ENCODE results near the gene NF1.
"Not testable (repeated sequence)": the region's sequence is repeated elsewhere in the genome, so short reads cannot be mapped to it uniquely, and the experiment has no call there.

The NF1 gene

GRCh38 chr17:31269036-31269577, 174.3 kb downstream of the NF1 start:
- no peaks in the 10 kb centered on the region for H3K9me3 ChIP-seq (ENCODE audit: control insufficient read depth, insufficient read depth, low read length)
- H3K4me1 ChIP-seq (ENCODE audit: control insufficient read depth, insufficient read depth, low read length) = no peaks in the 10 kb centered on the region
- no peaks in the 10 kb centered on the region for H3K36me3 ChIP-seq (ENCODE audit: control insufficient read depth, insufficient read depth, low read length)
- no peaks in the 10 kb centered on the region for H3K27me3 ChIP-seq (ENCODE audit: control insufficient read depth, insufficient read depth, low read length)
- H3K4me3 ChIP-seq (ENCODE audit: low read depth, low read length) = no peak overlapping the region
- no peak overlapping the region for H3K9ac ChIP-seq (ENCODE audit: low read depth, low read length)

- H3K9me3 ChIP-seq (ENCODE audit: control insufficient read depth, insufficient read depth, low read length) = no peaks in the 10 kb centered on the region
- no peaks in the 10 kb centered on the region for H3K36me3 ChIP-seq (ENCODE audit: control insufficient read depth, insufficient read depth, low read length)
- no peaks in the 10 kb centered on the region for H3K4me1 ChIP-seq (ENCODE audit: control insufficient read depth, insufficient read depth, low read length)
- no peak overlapping the region for H3K9ac ChIP-seq (ENCODE audit: low read depth, low read length)
- H3K4me3 ChIP-seq (ENCODE audit: low read depth, low read length) = no peak overlapping the region
- H3K27me3 ChIP-seq (ENCODE audit: control insufficient read depth, insufficient read depth, low read length) = no peaks in the 10 kb centered on the region
Observed at GRCh38 chr17:31269578-31269983, 174.8 kb downstream of the NF1 start.

- H3K9ac ChIP-seq (ENCODE audit: low read depth, low read length) = no peak overlapping the region
- no peaks in the 10 kb centered on the region for H3K27me3 ChIP-seq (ENCODE audit: control insufficient read depth, insufficient read depth, low read length)
- no peaks in the 10 kb centered on the region for H3K9me3 ChIP-seq (ENCODE audit: control insufficient read depth, insufficient read depth, low read length)
- H3K4me3 ChIP-seq (ENCODE audit: low read depth, low read length) = no peak overlapping the region
- no peaks in the 10 kb centered on the region for H3K36me3 ChIP-seq (ENCODE audit: control insufficient read depth, insufficient read depth, low read length)
- no peaks in the 10 kb centered on the region for H3K4me1 ChIP-seq (ENCODE audit: control insufficient read depth, insufficient read depth, low read length)
Observed at GRCh38 chr17:31272236-31272635, 177.5 kb downstream of the NF1 start.

- Histone ChIP-seq H3K27me3 (ENCODE audit: control insufficient read depth, insufficient read depth, low read length) (no peaks in the 10 kb centered on the region), H3K36me3 (ENCODE audit: control insufficient read depth, insufficient read depth, low read length) (no peaks in the 10 kb centered on the region), H3K9ac (ENCODE audit: low read depth, low read length) (no peak overlapping the region), H3K4me1 (ENCODE audit: control insufficient read depth, insufficient read depth, low read length) (no peaks in the 10 kb centered on the region), H3K9me3 (ENCODE audit: control insufficient read depth, insufficient read depth, low read length) (no peaks in the 10 kb centered on the region), H3K4me3 (ENCODE audit: low read depth, low read length) (no peak overlapping the region)
Observed at GRCh38 chr17:31272803-31273202, 178.0 kb downstream of the NF1 start.

GRCh38 chr17:31273516-31273915, 178.7 kb downstream of the NF1 start:
- no peak overlapping the region for H3K4me3 ChIP-seq (ENCODE audit: low read depth, low read length)
- no peak overlapping the region for H3K9ac ChIP-seq (ENCODE audit: low read depth, low read length)
- H3K9me3 ChIP-seq (ENCODE audit: control insufficient read depth, insufficient read depth, low read length) = no peaks in the 10 kb centered on the region
- no peaks in the 10 kb centered on the region for H3K27me3 ChIP-seq (ENCODE audit: control insufficient read depth, insufficient read depth, low read length)
- H3K4me1 ChIP-seq (ENCODE audit: control insufficient read depth, insufficient read depth, low read length) = no peaks in the 10 kb centered on the region
- no peaks in the 10 kb centered on the region for H3K36me3 ChIP-seq (ENCODE audit: control insufficient read depth, insufficient read depth, low read length)

- no peak overlapping the region for H3K9ac ChIP-seq (ENCODE audit: low read depth, low read length)
- no peaks in the 10 kb centered on the region for H3K36me3 ChIP-seq (ENCODE audit: control insufficient read depth, insufficient read depth, low read length)
- no peaks in the 10 kb centered on the region for H3K27me3 ChIP-seq (ENCODE audit: control insufficient read depth, insufficient read depth, low read length)
- no peaks in the 10 kb centered on the region for H3K9me3 ChIP-seq (ENCODE audit: control insufficient read depth, insufficient read depth, low read length)
- H3K4me3 ChIP-seq (ENCODE audit: low read depth, low read length) = no peak overlapping the region
- H3K4me1 ChIP-seq (ENCODE audit: control insufficient read depth, insufficient read depth, low read length) = no peaks in the 10 kb centered on the region
Observed at GRCh38 chr17:31274252-31274651, 179.5 kb downstream of the NF1 start.

GRCh38 chr17:31275116-31275515, 180.3 kb downstream of the NF1 start:
- Histone ChIP-seq H3K27me3 (ENCODE audit: control insufficient read depth, insufficient read depth, low read length) (no peaks in the 10 kb centered on the region), H3K9me3 (ENCODE audit: control insufficient read depth, insufficient read depth, low read length) (no peaks in the 10 kb centered on the region), H3K4me3 (ENCODE audit: low read depth, low read length) (no peak overlapping the region), H3K36me3 (ENCODE audit: control insufficient read depth, insufficient read depth, low read length) (no peaks in the 10 kb centered on the region), H3K9ac (ENCODE audit: low read depth, low read length) (no peak overlapping the region), H3K4me1 (ENCODE audit: control insufficient read depth, insufficient read depth, low read length) (no peaks in the 10 kb centered on the region)

- no peaks in the 10 kb centered on the region for H3K9me3 ChIP-seq (ENCODE audit: control insufficient read depth, insufficient read depth, low read length)
- H3K4me1 ChIP-seq (ENCODE audit: control insufficient read depth, insufficient read depth, low read length) = no peaks in the 10 kb centered on the region
- H3K27me3 ChIP-seq (ENCODE audit: control insufficient read depth, insufficient read depth, low read length) = no peaks in the 10 kb centered on the region
- H3K4me3 ChIP-seq (ENCODE audit: low read depth, low read length) = no peak overlapping the region
- no peak overlapping the region for H3K9ac ChIP-seq (ENCODE audit: low read depth, low read length)
- no peaks in the 10 kb centered on the region for H3K36me3 ChIP-seq (ENCODE audit: control insufficient read depth, insufficient read depth, low read length)
Observed at GRCh38 chr17:31279401-31279800, 184.6 kb downstream of the NF1 start.

GRCh38 chr17:31281061-31281460, 186.3 kb downstream of the NF1 start:
- H3K9ac ChIP-seq (ENCODE audit: low read depth, low read length) = no peak overlapping the region
- no peaks in the 10 kb centered on the region for H3K9me3 ChIP-seq (ENCODE audit: control insufficient read depth, insufficient read depth, low read length)
- no peaks in the 10 kb centered on the region for H3K36me3 ChIP-seq (ENCODE audit: control insufficient read depth, insufficient read depth, low read length)
- H3K4me1 ChIP-seq (ENCODE audit: control insufficient read depth, insufficient read depth, low read length) = no peaks in the 10 kb centered on the region
- H3K4me3 ChIP-seq (ENCODE audit: low read depth, low read length) = no peak overlapping the region
- no peaks in the 10 kb centered on the region for H3K27me3 ChIP-seq (ENCODE audit: control insufficient read depth, insufficient read depth, low read length)

- H3K9me3 ChIP-seq (ENCODE audit: control insufficient read depth, insufficient read depth, low read length) = no peaks in the 10 kb centered on the region
- no peak overlapping the region for H3K9ac ChIP-seq (ENCODE audit: low read depth, low read length)
- H3K4me3 ChIP-seq (ENCODE audit: low read depth, low read length) = no peak overlapping the region
- H3K36me3 ChIP-seq (ENCODE audit: control insufficient read depth, insufficient read depth, low read length) = no peaks in the 10 kb centered on the region
- H3K4me1 ChIP-seq (ENCODE audit: control insufficient read depth, insufficient read depth, low read length) = no peaks in the 10 kb centered on the region
- no peaks in the 10 kb centered on the region for H3K27me3 ChIP-seq (ENCODE audit: control insufficient read depth, insufficient read depth, low read length)
Observed at GRCh38 chr17:31283841-31284240, 189.1 kb downstream of the NF1 start.

- Histone ChIP-seq H3K4me3 (ENCODE audit: low read depth, low read length) (no peak overlapping the region), H3K36me3 (ENCODE audit: control insufficient read depth, insufficient read depth, low read length) (no peaks in the 10 kb centered on the region), H3K4me1 (ENCODE audit: control insufficient read depth, insufficient read depth, low read length) (no peaks in the 10 kb centered on the region), H3K9me3 (ENCODE audit: control insufficient read depth, insufficient read depth, low read length) (no peaks in the 10 kb centered on the region), H3K9ac (ENCODE audit: low read depth, low read length) (no peak overlapping the region), H3K27me3 (ENCODE audit: control insufficient read depth, insufficient read depth, low read length) (no peaks in the 10 kb centered on the region)
Observed at GRCh38 chr17:31286587-31286986, 191.8 kb downstream of the NF1 start.

- H3K9ac ChIP-seq (ENCODE audit: low read depth, low read length); H3K9me3 ChIP-seq (ENCODE audit: control insufficient read depth, insufficient read depth, low read length); H3K4me3 ChIP-seq (ENCODE audit: low read depth, low read length); H3K27me3 ChIP-seq (ENCODE audit: control insufficient read depth, insufficient read depth, low read length); H3K4me1 ChIP-seq (ENCODE audit: control insufficient read depth, insufficient read depth, low read length); H3K36me3 ChIP-seq (ENCODE audit: control insufficient read depth, insufficient read depth, low read length): not testable (repeated sequence)
Observed at GRCh38 chr17:31287932-31288331, 193.2 kb downstream of the NF1 start.

- Histone ChIP-seq H3K4me1 (ENCODE audit: control insufficient read depth, insufficient read depth, low read length) (no peaks in the 10 kb centered on the region), H3K9me3 (ENCODE audit: control insufficient read depth, insufficient read depth, low read length) (no peaks in the 10 kb centered on the region), H3K36me3 (ENCODE audit: control insufficient read depth, insufficient read depth, low read length) (no peaks in the 10 kb centered on the region), H3K9ac (ENCODE audit: low read depth, low read length) (no peak overlapping the region), H3K27me3 (ENCODE audit: control insufficient read depth, insufficient read depth, low read length) (no peaks in the 10 kb centered on the region), H3K4me3 (ENCODE audit: low read depth, low read length) (no peak overlapping the region)
Observed at GRCh38 chr17:31289790-31290189, 195.0 kb downstream of the NF1 start.

All from iPS-15b (cell line).